ENCODE measurements around the gene AGAP2.

AGAP2 gene

DNA sequence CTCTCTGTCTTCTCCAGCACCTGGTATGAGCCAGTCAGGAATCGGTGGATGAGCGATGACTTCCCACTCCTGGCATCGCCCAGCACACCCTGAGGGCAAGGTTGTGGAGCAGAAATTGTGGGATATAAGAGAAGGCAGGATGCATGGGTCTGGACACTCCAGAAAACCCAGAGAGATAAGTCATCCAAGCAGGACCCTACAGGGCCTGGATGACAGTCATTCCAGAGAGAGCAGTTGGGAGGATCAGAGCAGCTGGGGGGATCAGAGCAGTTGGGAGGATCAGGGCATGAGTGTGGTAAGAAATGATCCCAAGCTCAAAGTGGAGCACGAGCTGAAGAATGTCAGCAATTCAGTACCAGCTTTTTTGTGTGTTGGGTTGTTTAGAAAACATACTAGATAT lies 4.0 kb downstream of the AGAP2 start:
- TF ChIP-seq, protein P1, sequence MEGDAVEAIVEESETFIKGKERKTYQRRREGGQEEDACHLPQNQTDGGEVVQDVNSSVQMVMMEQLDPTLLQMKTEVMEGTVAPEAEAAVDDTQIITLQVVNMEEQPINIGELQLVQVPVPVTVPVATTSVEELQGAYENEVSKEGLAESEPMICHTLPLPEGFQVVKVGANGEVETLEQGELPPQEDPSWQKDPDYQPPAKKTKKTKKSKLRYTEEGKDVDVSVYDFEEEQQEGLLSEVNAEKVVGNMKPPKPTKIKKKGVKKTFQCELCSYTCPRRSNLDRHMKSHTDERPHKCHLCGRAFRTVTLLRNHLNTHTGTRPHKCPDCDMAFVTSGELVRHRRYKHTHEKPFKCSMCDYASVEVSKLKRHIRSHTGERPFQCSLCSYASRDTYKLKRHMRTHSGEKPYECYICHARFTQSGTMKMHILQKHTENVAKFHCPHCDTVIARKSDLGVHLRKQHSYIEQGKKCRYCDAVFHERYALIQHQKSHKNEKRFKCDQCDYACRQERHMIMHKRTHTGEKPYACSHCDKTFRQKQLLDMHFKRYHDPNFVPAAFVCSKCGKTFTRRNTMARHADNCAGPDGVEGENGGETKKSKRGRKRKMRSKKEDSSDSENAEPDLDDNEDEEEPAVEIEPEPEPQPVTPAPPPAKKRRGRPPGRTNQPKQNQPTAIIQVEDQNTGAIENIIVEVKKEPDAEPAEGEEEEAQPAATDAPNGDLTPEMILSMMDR (IDR thresholded peaks at IDR 0.05), result no peak
- DNase-seq (ENCODE audit: low spot score), result no peak
- no peak overlapping the region for H3K27ac ChIP-seq
- no peak overlapping the region for H3K4me3 ChIP-seq

DNA sequence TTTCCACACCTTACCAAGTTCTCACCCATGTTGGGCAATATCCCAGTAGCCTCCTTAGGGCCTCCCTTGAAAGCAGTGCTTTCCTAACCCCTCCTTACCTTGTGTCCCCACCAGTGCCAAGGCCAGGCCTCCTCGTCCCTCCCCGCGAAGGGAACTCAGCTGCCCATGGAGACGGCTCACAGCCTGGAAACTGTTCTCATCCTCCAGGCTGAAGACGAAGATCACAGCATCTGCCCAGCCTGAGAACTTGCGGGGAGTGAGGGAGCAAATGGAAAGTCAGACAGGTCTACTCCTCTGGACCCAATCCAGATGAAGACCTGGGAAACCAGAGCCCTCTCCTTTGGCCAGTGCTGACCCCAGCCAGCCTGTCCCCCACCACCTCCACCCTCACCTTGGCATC lies 4.6 kb downstream of the AGAP2 start:
- TF ChIP-seq, protein P1 (IDR thresholded peaks at IDR 0.05), result no peak
- no peak for DNase-seq (ENCODE audit: low spot score)
- no peak overlapping the region for H3K27ac ChIP-seq
- H3K4me3 ChIP-seq, result no peak overlapping the region

DNA sequence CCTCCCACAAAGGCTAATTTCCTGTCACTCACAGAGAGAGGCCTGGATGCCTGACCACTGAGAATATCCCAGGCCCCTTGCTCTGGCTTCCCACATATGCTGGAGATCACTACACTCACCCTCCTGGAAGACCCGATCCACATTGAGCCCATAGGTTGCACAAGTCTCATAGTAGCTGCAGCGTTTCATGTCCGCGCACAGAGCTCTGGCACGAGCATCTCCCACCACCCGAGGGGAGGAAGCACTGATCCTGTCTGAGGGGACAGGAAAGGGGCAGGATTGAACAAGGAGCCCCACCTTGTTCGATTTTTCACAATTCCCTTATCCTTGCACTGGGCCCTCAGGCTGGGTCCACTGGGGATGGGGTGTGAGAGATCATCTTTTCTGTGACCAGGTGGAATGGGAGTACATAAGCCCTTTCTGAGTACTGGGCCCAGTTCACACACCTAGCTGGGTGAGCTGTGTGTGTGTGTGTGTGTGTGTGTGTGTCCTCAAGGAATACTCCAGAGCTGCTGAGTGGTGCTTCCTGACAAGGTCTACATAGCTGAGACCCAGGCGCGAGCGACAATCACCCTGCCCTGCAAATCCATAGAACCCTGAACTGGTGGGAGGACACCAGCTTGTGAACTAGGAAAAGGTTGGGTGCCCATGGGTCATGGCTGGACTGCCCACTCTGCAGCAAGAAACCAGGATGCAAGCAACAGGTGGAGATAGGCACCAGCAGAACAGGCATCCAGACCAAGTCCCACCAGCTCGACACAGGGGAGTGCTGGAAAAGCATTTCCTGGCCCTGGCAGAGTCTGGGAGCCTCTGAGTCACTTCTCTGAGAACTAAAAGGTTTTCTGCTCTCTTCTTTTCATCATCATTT lies 5.6 kb downstream of the AGAP2 start:
- H3K27ac ChIP-seq, result no peak overlapping the region
- TF ChIP-seq, protein P1 (IDR thresholded peaks at IDR 0.05), result no peak
- no peak for DNase-seq (ENCODE audit: low spot score)
- no peak overlapping the region for H3K4me3 ChIP-seq

DNA sequence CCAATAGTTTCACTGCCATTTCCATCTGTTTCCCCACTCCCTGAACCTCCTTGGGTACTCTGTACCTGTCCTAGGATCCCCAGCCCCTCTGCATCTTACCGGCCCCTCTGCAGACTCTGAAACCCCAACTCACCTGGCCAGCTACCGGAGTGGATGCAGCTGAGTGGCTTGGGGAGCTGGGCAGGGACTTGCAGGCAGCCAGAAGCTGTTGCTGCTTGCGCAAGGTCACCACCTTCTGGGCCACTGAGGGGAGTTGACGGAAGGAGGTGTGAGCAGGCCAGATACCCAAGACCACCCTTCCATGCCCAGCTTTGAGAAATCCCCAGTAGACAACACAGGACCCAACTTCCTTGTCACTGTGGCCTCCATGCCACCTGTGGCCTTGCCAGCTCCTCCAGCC lies 6.3 kb downstream of the AGAP2 start:
- no peak overlapping the region for H3K27ac ChIP-seq
- H3K4me3 ChIP-seq, result no peak overlapping the region
- no peak for DNase-seq (ENCODE audit: low spot score)
- TF ChIP-seq, protein P1 (IDR thresholded peaks at IDR 0.05), result no peak

DNA sequence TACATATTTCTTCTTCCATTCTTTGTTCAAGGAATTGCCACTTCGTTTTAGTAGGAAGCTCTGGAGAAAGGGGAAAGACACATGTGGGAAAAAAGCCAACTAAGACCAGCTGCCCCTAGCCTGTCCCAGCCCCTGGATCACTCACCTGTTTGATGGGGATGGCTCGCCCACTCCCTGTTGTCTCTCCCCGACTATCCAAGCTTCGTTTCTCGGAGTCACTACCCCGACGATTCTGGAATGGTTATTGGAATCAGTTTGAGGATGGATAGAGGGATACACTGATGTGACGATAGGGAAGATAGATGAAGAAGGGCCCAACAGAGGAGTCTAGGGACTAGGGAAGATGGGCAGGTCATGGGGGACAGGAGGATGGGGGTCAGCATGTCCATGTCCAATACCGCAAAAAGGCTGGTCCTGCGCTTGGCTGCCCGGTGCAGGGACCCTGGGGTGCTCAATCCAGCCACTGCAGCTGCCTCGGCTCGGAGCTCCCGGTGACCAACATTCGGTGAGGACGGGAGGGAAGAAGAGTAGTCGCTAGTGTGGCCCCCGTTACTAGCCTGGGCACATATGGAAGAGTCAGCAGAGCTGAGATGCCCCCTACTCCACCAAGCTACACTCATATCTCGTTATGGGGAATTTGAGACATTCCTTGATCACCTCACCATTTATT lies 7.0 kb downstream of the AGAP2 start:
- no peak overlapping the region for H3K4me3 ChIP-seq
- H3K27ac ChIP-seq, result no peak overlapping the region
- TF ChIP-seq, protein P1 (IDR thresholded peaks at IDR 0.05), result no peak
- no peak for DNase-seq (ENCODE audit: low spot score)

DNA sequence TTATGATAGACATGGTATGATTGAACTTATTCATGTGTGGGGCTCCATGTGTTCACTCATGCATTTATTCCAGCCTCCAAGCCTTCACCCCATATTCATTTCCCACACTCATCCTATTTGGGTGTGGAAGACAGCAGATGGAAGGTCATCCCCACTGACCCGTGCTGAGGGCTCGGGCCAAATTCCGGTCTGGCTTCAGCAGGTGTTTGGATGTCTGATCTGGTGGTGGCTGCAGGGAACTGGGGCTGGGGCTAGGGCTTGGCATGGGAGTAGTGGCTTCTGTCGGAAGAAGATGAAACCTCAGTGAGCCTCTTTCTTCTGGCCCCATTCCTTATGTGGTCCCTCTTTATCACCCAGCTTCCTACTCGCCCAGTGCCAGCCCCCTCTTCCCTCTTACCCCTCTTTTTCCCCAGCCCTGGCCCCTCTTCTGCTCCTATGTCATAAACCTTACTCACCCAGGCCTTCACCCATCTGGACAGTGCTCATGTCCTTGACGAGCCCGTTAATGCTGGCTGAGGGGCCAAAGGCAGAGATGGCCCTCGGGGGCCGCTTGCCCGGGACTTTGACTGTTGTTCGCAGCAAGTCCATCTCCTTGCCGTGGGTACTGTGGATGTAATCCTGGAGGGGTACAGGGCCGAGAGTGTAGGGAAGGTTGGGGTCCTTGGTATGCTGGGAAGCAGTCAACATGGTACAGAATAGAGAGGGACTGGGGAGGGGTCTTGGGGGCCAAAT lies 8.0 kb downstream of the AGAP2 start:
- H3K4me3 ChIP-seq, result no peak overlapping the region
- DNase-seq (ENCODE audit: low spot score), result no peak
- TF ChIP-seq, protein P1 (IDR thresholded peaks at IDR 0.05), result no peak
- H3K27ac ChIP-seq, result no peak overlapping the region
